Measurements from ENCODE around the gene UBE2I.

The UBE2I gene

GRCh38 chr16:1330931-1331711 is 21.7 kb downstream of the UBE2I start:
- DNase-seq: no peak

- DNase-seq: no peak
Measured at GRCh38 chr16:1331712-1332617, 22.5 kb downstream of the UBE2I start.

GRCh38 chr16:1332618-1333148 is 23.2 kb downstream of the UBE2I start:
- no peak for DNase-seq

- peak; percentile 43 for DNase-seq
Measured at GRCh38 chr16:1333149-1333812, 23.8 kb downstream of the UBE2I start, which contains the start of gene BAIAP3. Gene BAIAP3, plus strand, starts transcription at chr16:1333645. Its CDS starts 4,905 bp downstream, at chr16:1338550.

- no peak for DNase-seq
Measured at GRCh38 chr16:1333854-1334700, 24.6 kb downstream of the UBE2I start.

GRCh38 chr16:1334739-1335138 is 25.3 kb downstream of the UBE2I start:
- DNase-seq: no peak

GRCh38 chr16:1335211-1335971 is 26.0 kb downstream of the UBE2I start:
- DNase-seq: no peak

GRCh38 chr16:1335996-1336395 is 26.6 kb downstream of the UBE2I start:
- DNase-seq: no peak

- no peak for DNase-seq
Measured at GRCh38 chr16:1336619-1337018, 27.2 kb downstream of the UBE2I start.

GRCh38 chr16:1337486-1337885 is 28.1 kb downstream of the UBE2I start:
- no peak for DNase-seq

GRCh38 chr16:1338119-1338730 is 28.8 kb downstream of the UBE2I start:
- peak; percentile 36 for DNase-seq

GRCh38 chr16:1338855-1339675 is 29.6 kb downstream of the UBE2I start:
- DNase-seq: no peak

GRCh38 chr16:1340730-1341494 is 31.5 kb downstream of the UBE2I start:
- no peak for DNase-seq

- no peak for DNase-seq
Measured at GRCh38 chr16:1341495-1342420, 32.3 kb downstream of the UBE2I start.

GRCh38 chr16:1342526-1343427 is 33.3 kb downstream of the UBE2I start:
- peak; percentile 86 for DNase-seq

- no peak for DNase-seq
Measured at GRCh38 chr16:1343428-1344242, 34.2 kb downstream of the UBE2I start.

All from activated naive CD4-positive, alpha-beta T cell treated with anti-CD3 and anti-CD28 coated beads, Interleukin-2, amount 50 U/mL, for 16 hours (primary cell).